ENCODE measurements around the gene CDK6. TPM values are rescaled to one million over a fixed set of nuclear protein-coding genes. Genes with fewer than 3 reads are reported as not detected.

Gene CDK6
- total and polyA plus RNA-seq, 10 of the 15 experiments (the other 5 are each of a cell fraction or from before 2014, with no cell fraction given) = 8.0 to 118 (median 45.8) TPM

- no peak for TF ChIP-seq PRDM15 (CRISPR knock-in tag; IDR thresholded peaks at IDR 0.05)
- no peak for TF ChIP-seq STAT1 (conservative IDR thresholded peaks at IDR 0.05)
- TF ChIP-seq, protein P1, sequence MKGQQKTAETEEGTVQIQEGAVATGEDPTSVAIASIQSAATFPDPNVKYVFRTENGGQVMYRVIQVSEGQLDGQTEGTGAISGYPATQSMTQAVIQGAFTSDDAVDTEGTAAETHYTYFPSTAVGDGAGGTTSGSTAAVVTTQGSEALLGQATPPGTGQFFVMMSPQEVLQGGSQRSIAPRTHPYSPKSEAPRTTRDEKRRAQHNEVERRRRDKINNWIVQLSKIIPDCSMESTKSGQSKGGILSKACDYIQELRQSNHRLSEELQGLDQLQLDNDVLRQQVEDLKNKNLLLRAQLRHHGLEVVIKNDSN (IDR thresholded peaks at IDR 0.05; ENCODE audit: borderline replicate concordance, extremely low read length, insufficient read depth, low read depth, low read length) = no peak
- TF ChIP-seq ZNF274 (IDR thresholded peaks at IDR 0.05; ENCODE audit: insufficient read depth, insufficient read length) = no peak
- TF ChIP-seq, protein P2, sequence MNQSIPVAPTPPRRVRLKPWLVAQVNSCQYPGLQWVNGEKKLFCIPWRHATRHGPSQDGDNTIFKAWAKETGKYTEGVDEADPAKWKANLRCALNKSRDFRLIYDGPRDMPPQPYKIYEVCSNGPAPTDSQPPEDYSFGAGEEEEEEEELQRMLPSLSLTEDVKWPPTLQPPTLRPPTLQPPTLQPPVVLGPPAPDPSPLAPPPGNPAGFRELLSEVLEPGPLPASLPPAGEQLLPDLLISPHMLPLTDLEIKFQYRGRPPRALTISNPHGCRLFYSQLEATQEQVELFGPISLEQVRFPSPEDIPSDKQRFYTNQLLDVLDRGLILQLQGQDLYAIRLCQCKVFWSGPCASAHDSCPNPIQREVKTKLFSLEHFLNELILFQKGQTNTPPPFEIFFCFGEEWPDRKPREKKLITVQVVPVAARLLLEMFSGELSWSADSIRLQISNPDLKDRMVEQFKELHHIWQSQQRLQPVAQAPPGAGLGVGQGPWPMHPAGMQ (IDR thresholded peaks at IDR 0.05; ENCODE audit: borderline replicate concordance) = no peak; the same call in 1 of the 2 replicates
- peak in 1 of 2 experiments; percentile 70; a peak in 1 of 3 replicates for TF ChIP-seq EGR1 (IDR thresholded peaks at IDR 0.05; ENCODE audit: borderline replicate concordance in 1 of 2, low read depth in 2 of 2, low read length in 2 of 2)
- TF ChIP-seq ZBTB33 (IDR thresholded peaks at IDR 0.05) = no peak
- no peak for TF ChIP-seq MXI1 (IDR thresholded peaks at IDR 0.05; ENCODE audit: low read depth, low read length)
- no peak for TF ChIP-seq PKNOX1 (IDR thresholded peaks at IDR 0.05)
- 0 out of 4 replicates have a peak, but pooled peaks of 1 of the 2 experiments have one; percentile 10 for TF ChIP-seq CEBPB (IDR thresholded peaks at IDR 0.05; ENCODE audit: borderline replicate concordance in 1 of 2, low read depth in 2 of 2, low read length in 2 of 2)
- TF ChIP-seq FOXM1 (IDR thresholded peaks at IDR 0.05; ENCODE audit: low read depth, low read length) = peak; percentile 88
- no peak for TF ChIP-seq ATF3 (IDR thresholded peaks at IDR 0.05; ENCODE audit: borderline replicate concordance, extremely low read depth, low read depth, low read length)
- TF ChIP-seq, protein P3, sequence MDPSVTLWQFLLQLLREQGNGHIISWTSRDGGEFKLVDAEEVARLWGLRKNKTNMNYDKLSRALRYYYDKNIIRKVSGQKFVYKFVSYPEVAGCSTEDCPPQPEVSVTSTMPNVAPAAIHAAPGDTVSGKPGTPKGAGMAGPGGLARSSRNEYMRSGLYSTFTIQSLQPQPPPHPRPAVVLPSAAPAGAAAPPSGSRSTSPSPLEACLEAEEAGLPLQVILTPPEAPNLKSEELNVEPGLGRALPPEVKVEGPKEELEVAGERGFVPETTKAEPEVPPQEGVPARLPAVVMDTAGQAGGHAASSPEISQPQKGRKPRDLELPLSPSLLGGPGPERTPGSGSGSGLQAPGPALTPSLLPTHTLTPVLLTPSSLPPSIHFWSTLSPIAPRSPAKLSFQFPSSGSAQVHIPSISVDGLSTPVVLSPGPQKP (IDR thresholded peaks at IDR 0.05; ENCODE audit: low read depth, low read length) = no peak
- TF ChIP-seq JUNB (IDR thresholded peaks at IDR 0.05) = peak; percentile 91
- TF ChIP-seq CBX3 (IDR thresholded peaks at IDR 0.05; ENCODE audit: borderline replicate concordance, low read depth) = no peak
- no peak for TF ChIP-seq MYB (IDR thresholded peaks at IDR 0.05; ENCODE audit: borderline replicate concordance, low read depth, low read length)
- TF ChIP-seq MTA2 (IDR thresholded peaks at IDR 0.05; ENCODE audit: low read depth) = peak; percentile 97
These were observed 26.4 kb downstream of the CDK6 start (continued) for GRCh38 chr7:92809760-92810573.

Measured in GM12878 (cell line).